ENCODE results near the gene C12orf57. TPM values are rescaled to one million over a fixed set of nuclear protein-coding genes. Genes with fewer than 3 reads are reported as not detected.

The C12orf57 gene
- total and polyA plus RNA-seq, 9 of the 15 experiments (the other 6 are each of a cell fraction or from before 2014, with no cell fraction given): 26.7 to 191 (median 107) TPM

DNA sequence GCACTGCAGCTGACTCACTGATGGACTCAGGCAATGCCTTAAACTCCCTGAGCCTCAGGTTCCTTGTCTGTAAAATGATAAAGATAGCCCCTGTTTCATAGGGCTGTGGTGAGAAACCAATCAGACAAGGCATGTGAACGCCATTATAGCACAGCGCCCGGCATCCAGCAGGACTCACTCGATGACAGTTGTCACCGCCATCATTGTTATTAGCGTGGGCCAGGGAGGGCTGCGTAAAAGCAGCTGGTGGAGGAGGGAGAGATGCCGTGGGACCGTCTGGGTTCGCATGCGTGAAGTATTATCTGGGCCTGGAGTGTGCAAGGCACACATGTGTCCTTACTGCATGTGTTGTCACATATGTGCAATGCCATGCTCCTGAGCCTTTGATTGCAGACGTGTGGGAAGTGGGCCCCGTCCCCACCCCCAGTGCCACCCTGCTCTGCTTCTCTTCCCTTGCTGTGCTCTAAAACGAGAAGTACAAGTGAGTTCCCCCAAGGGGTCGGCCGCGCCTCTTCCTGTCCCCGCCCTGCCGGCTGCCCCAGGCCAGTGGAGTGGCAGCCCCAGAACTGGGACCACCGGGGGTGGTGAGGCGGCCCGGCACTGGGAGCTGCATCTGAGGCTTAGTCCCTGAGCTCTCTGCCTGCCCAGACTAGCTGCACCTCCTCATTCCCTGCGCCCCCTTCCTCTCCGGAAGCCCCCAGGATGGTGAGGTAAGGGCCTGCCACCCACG is 7.2 kb downstream of the C12orf57 start, which contains the start of gene PTPN6 (continued):
- no peak for TF ChIP-seq FOXO4 (CRISPR knock-in tag; IDR thresholded peaks at IDR 0.05)

GRCh38 chr12:6951551-6952120 is 7.8 kb downstream of the C12orf57 start:
- H3K9me1 ChIP-seq (ENCODE audit: control insufficient read depth, insufficient read depth, low read length): no peaks in the 10 kb centered on the region
- H3K4me1 ChIP-seq (replicated peaks in 1 of 2; ENCODE audit: control insufficient read depth in 2 of 2, insufficient read depth in 2 of 2, low read length in 2 of 2): peaks cover 8 to 57% of the 10 kb centered on the region in 2 experiments
- WGBS (ENCODE audit: insufficient coverage, low coverage, missing lambda C conversion rate): 77% methylated on average over 8 of the region's 20 CpGs
- no peak overlapping the region for H3K4me2 ChIP-seq (ENCODE audit: insufficient read depth, low read length)
- H3K27ac ChIP-seq (ENCODE audit: extremely low read depth, low read depth, low read length): no peak overlapping the region
- no TSS peak for BruUV-seq (replicated peaks)
- FAIRE-seq: no peak
- CTCF ChIA-PET (ENCODE audit: low intra/inter-chr PET ratio): interaction anchor here (0.5 kb wide), 1 partner anchor 20 kb away, joined by 5 read pairs; no protein-coding TSS in a partner anchor
- no peak overlapping the region for H2AFZ ChIP-seq (ENCODE audit: low read depth, low read length)
- H3K79me2 ChIP-seq (ENCODE audit: control insufficient read depth, insufficient read depth, low read length): no peaks in the 10 kb centered on the region
- no peaks in the 10 kb centered on the region for H4K20me1 ChIP-seq (replicated peaks; ENCODE audit: control insufficient read depth, insufficient read depth, low read length)
- no peak for ATAC-seq
- H3K4me3 ChIP-seq: no peak overlapping the region
- POLR2A ChIA-PET: interaction anchor here (0.7 kb wide), 1 partner anchor 9 kb away, joined by 3 read pairs; no protein-coding TSS in a partner anchor
- no peak for DNase-seq (ENCODE audit: extremely low read depth in 1 of 4, low spot score in 3 of 4)
- peak overlapping the region in 1 of 2 experiments; percentile 31; a peak in 1 of 4 replicates for H3K9ac ChIP-seq (ENCODE audit: insufficient read depth in 1 of 2, low read depth in 2 of 2, low read length in 2 of 2)
- no peaks in the 10 kb centered on the region for H3K9me3 ChIP-seq (replicated peaks; ENCODE audit: control insufficient read depth, insufficient read depth, low read depth, low read length)
- H3K36me3 ChIP-seq (ENCODE audit: control insufficient read depth, insufficient read depth, low read length): no peaks in the 10 kb centered on the region
- H3K27me3 ChIP-seq (ENCODE audit: control insufficient read depth in 2 of 2, insufficient read depth in 2 of 2, low read length in 2 of 2): no peaks in the 10 kb centered on the region
- intact Hi-C loops (cut with micrococcal nuclease): no loop called here
- in situ Hi-C loops (cut with MboI): no loop called here
- TF ChIP-seq TSHZ1 (CRISPR knock-in tag; IDR thresholded peaks at IDR 0.05): no peak
- TF ChIP-seq RFX1 (IDR thresholded peaks at IDR 0.05): no peak
- TF ChIP-seq CBFA2T3 (IDR thresholded peaks at IDR 0.05): no peak
- TF ChIP-seq ZNF274 (IDR thresholded peaks at IDR 0.05; ENCODE audit: borderline replicate concordance, low read depth, low read length): no peak
- TF ChIP-seq CBX1 (IDR thresholded peaks at IDR 0.05; ENCODE audit: low read depth): no peak
- TF ChIP-seq, protein P1, sequence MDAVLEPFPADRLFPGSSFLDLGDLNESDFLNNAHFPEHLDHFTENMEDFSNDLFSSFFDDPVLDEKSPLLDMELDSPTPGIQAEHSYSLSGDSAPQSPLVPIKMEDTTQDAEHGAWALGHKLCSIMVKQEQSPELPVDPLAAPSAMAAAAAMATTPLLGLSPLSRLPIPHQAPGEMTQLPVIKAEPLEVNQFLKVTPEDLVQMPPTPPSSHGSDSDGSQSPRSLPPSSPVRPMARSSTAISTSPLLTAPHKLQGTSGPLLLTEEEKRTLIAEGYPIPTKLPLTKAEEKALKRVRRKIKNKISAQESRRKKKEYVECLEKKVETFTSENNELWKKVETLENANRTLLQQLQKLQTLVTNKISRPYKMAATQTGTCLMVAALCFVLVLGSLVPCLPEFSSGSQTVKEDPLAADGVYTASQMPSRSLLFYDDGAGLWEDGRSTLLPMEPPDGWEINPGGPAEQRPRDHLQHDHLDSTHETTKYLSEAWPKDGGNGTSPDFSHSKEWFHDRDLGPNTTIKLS (IDR thresholded peaks at IDR 0.05; ENCODE audit: borderline replicate concordance, low read depth): no peak
- no peak for TF ChIP-seq NCOA4 (IDR thresholded peaks at IDR 0.05; ENCODE audit: partially characterized antibody)
- TF ChIP-seq CTBP1 (IDR thresholded peaks at IDR 0.05; ENCODE audit: borderline replicate concordance): no peak
- no peak for TF ChIP-seq POLR3G (IDR thresholded peaks at IDR 0.05; ENCODE audit: extremely low read depth, insufficient read length, insufficient replicate concordance)
- no peak for TF ChIP-seq NBN (IDR thresholded peaks at IDR 0.05; ENCODE audit: low read depth)
- TF ChIP-seq DMBX1 (CRISPR knock-in tag; IDR thresholded peaks at IDR 0.05; ENCODE audit: borderline replicate concordance): no peak
